ENCODE results near the gene SPC25.
"Not testable (repeated sequence)": the region's sequence is repeated elsewhere in the genome, so short reads cannot be mapped to it uniquely, and the experiment has no call there.

The SPC25 gene

DNA sequence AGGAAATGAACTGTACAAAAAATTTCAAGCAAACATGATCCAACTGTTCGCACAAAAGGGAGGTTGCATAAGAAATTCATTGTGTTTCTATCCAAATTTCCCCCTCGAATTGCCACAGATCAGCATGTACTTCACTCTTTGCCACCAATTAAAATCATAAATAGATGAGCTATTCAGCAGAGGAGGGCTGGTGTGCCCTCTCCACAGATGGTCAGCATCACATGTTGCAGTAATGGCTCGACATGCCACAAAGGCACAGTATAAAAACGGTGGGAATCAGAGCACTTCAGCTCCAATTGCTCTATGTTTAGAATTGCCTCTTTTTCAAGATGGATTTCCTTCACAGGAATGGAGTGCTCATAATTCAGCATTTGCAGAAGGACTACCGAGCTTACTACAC lies 10.8 kb upstream of the SPC25 start, which contains the start of gene G6PC2:
G6PC2 (plus strand) TSS at position 289 of the 400 bp plus-strand sequence; CDS start at position 330, 41 bp downstream.
- no peak for DNase-seq

DNA sequence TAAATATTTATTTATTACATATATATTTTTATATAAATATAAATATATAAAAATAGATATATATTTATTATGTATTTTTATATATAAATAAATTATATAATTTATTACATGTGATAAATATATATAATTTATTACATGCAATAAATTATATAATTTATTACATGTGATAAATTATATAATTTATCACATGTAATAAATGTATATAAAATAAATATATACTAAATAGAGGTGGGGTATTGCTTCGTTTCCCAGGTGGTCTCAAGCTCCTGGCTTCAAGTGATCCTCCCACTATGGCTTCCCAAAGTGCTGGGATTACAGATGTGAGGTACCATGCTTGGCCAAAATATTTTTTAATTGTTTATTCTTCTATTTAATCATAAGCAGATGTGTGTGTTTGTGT lies 7.2 kb upstream of the SPC25 start:
- no peak for DNase-seq

DNA sequence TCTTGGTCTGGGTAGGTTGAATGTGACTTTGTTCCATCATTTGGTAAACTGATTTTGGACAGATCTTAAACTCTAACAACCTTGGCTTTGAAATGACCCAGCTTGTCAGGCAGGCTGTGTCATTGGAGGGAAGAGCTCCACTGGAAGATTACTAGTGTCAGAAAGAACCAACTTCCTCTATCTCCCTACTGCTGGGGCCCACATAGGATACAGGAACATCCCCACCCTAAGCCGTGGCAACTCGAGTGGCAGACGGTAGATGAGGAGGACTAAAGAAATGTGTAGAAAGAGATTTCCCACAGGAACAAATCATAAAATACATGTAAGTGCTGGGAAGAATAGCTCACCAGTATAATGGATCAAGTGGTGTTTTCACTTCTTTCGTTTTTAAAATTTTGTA lies 6.6 kb upstream of the SPC25 start:
- DNase-seq, result no peak

DNA sequence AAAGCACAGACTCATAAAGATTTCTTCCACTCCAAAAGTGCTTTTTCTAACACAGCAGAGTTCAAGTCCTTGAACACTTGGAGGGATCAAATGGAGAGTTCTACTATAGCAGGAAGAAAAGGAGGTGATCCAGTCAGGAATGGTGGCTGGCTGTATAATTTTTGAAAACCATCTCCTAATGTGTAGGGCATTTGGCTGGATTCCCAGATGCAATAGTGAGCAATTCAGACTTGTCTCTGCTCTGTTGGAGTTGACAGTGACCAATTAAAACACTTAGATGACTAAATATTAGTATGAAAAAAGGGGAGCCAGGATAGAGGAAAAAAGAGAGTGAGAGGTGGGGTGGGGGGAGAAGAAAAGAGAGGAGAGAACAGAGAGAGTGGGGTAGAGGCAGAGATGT lies 5.5 kb upstream of the SPC25 start:
- no peak for DNase-seq

DNA sequence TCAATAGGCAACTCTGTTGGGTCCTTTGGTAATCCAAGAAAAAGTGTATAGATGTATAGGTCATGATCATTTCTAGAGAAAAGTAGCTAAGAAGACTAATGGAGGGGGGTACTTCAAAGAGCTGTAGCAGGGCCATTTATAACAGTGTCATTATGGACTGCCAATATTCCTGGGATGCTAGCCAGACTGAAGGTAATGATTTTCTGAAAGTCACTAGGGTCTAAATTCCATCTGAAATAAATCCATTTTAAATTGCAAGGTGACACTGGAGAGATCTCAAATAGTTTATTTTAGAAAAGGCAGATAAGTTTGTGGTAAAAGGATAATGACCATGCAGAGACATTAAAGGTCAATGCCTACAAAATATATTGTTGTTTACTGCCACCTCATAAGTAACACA lies 4.5 kb upstream of the SPC25 start:
- DNase-seq, result no peak

DNA sequence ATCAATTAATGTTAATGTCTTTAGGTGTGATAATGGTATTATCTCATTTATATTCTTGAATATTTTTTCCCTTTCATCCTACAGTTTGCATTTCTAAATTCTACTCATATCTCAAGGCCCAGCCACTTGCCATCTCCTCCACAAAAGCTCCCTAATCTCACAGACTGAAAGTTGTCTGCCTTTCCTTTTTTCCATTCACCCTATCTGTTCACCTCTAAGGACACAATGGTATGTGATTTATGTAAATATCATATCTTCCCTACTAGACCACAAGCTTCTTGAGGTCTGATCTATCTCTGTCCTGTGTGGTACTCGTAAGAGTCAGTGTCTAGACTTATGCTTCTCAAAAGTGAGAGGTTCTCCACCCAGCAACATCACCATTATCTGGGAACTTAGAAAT lies 3.9 kb upstream of the SPC25 start:
- DNase-seq, result no peak

DNA sequence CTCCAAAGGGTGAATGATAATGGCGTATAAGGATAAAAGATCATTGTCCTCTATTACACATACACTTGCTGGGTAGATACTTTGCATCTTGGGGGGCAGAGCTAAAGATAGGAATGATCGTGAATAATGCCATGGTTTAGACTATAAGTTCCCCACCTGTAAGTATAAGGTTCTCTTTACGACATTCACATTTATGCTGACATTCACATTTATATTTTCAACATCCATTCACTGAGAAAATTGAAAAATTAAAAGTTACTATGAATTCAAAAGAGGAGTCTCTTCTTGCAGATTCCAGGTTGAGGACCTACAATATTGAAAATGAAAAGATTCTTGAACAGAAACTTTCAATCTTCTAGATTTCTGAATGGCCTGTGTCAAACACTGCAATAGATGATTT lies 2.1 kb upstream of the SPC25 start:
- no peak for DNase-seq

DNA sequence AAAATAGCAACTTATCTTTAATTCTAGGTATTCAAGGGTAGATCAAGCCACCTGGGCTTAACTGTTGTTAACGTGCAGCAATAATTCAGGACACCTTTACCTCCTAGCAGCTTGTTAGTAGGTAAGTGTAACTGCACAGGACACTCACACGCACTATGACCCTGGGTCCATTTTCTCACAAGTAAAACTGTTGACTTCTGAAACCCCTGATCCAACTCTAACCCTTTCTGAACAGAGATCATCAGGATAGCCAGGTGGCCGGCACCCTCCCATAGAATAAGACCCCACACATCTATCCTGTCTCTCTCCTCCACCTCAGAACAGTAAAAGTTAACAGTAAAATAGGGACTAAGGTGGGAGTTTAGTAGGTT lies 610 bp downstream of the SPC25 start:
- DNase-seq, result no peak

DNA sequence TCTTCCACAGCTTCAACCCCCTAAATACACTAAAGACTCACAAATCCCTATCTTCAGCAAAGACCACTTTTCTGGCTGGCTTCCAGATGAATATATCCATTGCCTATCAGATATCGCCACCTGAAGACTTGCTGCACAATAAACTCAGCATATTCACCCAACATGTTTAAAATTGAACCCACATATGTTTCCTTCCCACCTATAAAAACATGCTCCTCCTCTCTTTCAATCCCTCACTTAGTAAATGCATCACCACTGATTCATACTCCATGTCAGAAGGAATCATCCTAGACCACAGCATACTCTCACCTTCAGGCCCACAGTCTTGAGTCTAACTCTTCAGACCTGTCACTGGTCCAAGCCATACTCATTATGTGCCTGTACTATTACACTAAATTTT lies 5.3 kb downstream of the SPC25 start:
- no peak for DNase-seq

DNA sequence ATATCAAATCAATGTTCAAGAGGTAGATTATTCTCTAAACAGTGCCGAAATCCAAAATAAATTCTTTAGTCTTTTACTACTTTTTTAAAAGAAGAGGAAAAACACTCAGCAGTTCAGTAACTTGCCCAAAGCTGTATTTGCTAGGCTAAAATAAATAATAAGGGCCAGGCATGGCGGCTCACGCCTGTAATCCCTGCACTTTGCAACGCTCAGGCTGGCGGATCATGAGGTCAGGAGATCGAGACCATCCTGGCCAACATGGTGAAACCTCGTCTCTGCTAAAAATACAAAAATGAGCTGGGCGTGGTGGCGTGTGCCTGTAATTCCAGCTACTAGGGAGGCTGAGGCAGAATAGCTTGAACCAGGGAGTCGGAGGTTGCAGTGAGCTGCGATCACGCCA lies 8.1 kb downstream of the SPC25 start:
- DNase-seq, result not testable (repeated sequence)

DNA sequence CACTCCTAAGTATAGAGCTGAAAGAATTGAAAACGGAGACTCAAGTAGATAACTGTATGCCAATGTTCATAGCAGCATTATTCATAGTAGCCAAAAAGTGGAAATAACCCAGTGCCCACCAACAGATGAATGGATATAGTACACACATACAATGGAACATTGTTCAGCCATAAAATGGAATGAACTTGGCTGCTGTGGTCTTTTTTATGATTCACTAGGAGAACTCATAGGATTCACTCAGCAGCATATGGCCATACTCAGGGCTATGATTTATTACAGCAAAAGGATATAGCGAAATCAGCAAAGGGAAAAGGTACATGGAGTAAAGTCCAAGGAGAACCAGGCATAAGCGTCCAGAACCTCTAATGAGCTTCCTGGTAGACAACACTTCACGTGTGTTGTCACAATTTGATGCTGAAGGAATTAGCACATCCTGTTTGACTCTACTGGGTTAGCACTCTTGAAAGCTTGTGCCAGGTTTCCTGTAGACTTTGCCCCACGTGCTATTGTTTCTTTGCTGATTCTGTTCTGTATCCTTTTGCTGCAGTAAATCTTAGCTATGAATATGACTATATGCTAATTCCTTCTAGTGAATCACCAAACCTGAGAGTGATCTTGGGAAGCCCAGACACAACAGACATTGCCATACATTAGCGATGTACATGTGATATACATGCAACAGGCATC lies 15.7 kb downstream of the SPC25 start:
- no peak for DNase-seq

DNA sequence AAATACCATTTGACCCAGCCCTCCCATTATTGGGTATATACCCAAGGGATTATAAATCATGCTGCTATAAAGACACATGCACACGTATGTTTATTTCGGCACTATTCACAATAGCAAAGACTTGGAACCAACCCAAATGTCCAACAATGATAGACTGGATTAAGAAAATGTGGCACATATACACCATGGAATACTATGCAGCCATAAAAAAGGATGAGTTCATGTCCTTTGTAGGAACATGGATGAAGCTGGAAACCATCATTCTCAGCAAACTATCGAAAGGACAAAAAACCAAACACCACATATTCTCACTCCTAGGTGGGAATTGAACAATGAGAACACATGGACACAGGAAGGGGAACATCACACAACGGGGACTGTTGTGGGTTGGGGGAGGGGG lies 19.4 kb downstream of the SPC25 start:
- DNase-seq, result not testable (repeated sequence)

DNA sequence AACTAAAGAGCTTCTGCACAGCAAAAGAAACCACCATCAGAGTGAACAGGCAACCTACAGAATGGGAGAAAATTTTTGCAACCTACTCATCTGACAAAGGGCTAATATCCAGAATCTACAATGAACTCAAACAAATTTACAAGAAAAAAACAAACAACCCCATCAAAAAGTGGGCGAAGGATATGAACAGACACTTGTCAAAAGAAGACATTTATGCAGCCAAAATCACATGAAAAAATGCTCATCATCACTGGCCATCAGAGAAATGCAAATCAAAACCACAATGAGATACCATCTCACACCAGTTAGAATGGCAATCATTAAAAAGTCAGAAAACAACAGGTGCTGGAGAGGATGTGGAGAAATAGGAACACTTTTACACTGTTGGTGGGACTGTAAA lies 19.9 kb downstream of the SPC25 start:
- not testable (repeated sequence) for DNase-seq

DNA sequence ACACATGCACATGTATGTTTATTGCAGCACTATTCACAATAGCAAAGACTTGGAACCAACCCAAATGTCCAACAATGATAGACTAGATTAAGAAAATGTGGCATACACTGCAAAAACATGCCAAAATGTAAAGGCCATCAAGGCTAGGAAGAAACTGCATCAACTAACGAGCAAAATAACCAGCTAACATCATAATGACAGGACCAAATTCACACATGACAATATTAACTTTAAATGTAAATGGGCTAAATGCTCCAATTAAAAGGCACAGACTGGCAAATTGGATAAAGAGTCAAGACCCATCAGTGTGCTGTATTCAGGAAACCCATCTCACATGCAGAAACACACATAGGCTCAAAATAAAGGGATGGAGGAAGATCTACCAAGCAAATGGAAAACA lies 23.1 kb downstream of the SPC25 start:
- not testable (repeated sequence) for DNase-seq

DNA sequence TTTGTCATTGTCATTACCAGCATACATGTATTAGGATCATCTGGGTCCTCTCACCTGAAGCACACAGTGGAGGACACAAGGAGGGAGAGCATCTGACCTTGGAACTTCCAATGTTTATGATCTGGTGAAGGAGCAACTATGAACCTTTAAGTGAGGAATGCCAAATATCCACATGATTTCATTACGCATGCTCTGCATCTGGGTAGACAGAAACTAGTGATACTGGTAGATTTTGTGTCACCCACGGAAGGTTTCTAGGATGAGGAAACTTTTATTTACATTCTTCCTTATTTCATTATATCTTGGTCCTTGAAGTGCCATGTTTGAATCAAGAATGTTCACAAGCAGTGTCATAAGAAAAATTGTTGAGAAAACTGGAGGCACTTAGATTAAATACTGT lies 32.1 kb downstream of the SPC25 start:
- DNase-seq, result no peak

DNA sequence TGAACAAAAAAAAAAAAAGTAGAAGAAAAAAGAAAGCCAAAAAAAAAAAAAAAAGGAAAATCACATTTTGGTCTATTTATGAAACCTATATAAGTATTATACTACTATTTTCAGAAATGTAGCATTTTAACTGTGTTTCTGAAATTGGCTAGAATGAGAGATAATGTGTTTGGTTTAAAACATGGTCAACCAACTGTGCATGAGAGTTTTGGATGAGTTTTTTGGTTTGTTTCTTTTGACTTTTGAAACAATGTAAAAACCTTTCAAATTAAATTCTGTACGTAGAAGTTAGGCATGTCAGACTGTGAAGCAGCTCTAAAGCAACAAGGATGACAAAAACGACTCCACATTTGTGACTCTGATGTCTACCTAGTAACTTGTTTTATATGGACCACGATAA lies 34.6 kb downstream of the SPC25 start:
- DNase-seq, result no peak

DNA sequence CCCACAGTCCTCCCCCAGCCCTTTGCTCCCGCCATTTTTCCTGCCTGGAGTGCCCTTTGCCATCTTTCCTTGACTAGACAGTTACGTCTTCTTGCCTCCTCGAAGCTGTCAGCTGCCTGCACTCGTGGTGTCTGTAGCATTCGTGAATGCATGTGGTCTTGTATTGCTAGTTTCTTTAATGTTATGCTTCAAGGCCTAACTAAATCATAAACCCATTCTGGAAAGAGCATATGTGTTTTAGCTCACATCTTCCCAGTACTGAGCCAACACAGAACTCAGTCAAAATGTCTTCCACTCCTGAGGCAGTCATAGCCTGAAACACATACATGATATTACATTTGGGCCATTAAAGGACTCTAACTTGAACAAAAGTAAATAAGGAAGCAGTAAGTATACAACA lies 35.6 kb downstream of the SPC25 start:
- DNase-seq, result no peak

DNA sequence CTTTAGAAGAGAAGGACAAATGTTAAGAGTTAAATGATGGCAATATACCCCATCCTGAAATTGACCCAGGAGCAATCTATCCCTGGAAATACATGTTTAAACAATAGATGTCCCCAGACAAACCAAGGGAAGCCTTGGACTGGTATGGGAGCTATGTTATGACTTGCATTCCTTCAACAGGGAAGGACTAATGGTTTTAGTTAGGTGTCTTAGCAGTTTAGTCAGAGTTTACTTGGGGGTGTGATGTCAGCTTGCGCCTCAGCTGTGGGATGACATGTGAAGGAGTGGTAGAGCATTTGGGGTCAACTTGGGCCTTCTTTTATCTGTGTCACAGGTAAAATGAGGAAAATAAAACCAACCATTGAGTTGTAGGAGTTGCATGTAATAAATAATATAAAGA lies 36.8 kb downstream of the SPC25 start:
- DNase-seq, result no peak

DNA sequence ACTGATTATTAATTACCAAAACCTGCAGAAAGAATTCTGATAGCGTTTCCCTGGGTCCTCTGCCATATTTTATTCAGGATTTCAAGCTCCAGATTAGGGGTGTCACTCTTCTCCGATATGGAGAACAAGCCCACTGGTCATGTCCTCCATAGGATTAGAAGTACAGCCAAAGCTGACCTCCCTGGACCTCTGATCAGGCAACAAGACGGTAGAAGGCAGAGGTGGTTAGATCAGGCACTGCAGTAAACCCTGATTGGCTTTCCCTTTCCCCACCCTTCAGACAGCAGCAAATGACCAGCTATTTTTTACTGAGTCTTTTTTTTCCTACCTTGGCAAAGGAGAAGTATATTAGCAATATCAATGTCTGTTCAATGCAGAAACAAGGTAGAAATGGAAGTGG lies 37.7 kb downstream of the SPC25 start:
- DNase-seq, result no peak

DNA sequence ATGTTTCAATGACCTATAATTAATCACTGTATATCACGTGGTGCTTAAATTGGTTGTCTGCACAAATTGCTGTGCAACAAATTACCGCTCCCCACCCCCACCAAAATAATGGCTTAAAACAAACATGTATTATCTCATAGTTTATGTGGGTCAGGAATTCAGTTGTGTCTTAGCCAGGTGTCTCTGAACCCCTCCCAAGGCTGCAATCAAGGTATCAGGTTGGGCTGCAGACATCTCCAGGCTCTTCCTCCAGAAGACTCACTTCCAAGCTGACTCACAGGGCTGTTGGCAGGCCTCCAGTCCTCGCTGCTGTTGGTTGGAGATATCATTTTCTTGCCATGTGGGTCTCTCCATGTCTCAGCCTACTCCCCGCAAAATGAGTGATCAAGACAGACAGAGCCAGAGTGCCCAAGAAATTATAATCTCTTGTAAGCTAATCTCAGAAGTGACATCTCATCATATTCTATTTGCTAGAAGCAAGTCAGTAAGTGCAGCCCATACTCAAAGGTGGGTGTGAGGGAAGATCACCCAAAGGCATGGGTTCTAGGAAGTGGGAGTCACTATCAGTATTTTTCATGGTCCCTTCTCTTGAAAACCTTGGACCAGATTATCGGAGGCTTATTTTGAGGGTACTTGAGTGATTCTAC lies 38.4 kb downstream of the SPC25 start:
- DNase-seq, result no peak

DNA sequence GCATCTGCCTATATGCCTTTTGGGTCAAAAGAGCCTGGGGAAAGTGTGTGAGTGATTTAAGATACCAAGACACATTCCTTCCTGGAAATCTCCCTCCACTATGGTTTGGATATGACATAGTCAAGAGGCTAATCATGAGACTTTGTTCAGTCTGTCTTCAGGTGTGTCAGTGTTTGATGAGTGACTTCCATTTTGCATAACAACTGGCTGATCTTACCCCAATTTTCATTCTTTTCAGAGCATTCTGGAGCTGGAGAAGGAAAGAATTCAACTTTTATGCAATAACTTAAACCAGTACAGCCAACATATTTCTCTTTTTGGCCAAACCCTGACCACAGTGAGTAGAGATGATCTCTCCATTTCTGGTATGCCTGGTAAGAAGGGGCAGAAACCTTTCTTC lies 39.4 kb downstream of the SPC25 start:
- no peak for DNase-seq

DNA sequence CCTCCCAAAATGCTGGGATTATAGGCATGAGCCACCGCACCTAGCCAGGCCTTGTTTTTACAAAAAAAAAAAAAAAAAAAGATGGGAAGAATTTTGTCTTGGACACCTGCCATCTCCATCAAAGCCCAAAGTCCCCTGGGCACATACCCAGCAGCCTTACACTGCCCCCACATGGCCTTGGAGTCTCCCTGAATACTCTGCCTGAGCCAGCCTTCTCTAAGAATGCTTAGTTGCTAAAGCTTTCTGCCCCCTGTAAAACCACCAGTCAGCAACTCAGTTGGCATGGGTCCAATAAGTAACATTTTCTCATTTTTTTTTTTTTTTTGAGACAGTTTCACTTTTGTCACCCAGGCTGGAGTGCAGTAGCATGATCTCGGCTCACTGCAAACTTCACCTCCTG lies 40.6 kb downstream of the SPC25 start:
- no peak for DNase-seq

DNA sequence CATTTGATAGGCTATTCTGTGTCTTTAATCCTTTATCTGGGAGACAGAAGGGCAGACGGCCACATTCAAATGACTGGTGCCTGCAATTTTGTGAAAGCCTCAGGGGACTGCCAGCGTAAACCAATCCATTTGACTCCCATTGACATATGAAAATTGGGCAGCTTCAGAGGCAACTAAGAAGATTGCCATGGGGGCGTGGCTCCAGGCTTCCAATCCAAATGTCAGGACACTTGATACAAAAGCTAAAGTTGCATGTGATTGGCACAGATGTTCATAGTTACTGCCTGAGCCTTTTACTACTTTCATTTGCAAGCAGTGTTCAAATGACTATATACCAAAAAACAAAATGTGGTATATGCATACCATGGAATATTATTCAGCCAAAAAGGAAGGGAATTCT lies 42.0 kb downstream of the SPC25 start:
- no peak for DNase-seq

DNA sequence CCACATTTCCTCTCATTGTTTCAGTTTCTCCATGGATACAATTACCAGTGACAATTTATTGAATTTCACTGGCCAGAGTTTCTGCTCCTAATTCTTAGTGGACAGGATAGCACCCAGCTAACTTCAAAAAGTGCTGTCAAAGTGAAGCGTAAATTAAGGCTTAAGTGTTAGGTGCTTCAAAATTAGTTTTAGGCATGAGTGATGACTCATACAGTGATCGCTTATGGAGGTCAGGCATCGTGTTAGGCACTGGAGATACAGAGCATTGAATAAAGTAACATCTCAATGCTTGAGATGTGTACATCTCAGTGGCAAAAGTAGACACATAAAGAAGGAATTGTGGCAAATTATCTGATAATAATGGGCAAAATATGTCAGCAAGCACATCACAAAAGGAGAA lies 47.0 kb downstream of the SPC25 start:
- DNase-seq, result no peak

DNA sequence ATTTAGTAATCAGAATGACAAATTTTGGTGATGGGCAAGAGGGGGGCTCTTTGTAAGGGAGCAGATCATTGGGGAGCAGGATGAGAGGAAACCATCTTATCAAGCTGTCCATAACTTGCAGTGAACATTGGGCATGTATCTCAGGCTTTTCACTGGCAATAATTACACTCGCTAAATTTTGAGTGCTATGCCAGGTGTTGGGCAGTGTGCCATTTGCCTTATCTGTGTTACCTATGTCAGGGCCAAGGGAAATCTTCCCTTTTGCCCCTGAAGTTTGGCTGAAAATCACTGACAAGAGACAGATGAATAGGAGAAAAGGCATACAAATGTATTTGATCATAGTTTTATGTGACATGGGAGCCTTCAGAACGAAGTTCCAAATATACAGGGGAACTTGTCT lies 48.8 kb downstream of the SPC25 start:
- no peak for DNase-seq
